ENCODE measurements around the gene BMPR1B. TPM values are rescaled to one million over a fixed set of nuclear protein-coding genes. Genes with fewer than 3 reads are reported as not detected.
A peak's percentile ranks its signal among the peaks of the same experiment; 100 is the strongest.
"Not testable (repeated sequence)": the region's sequence is repeated elsewhere in the genome, so short reads cannot be mapped to it uniquely, and the experiment has no call there.

The BMPR1B gene
- total RNA-seq, 1 experiment from 2014 or later, result 0.27 TPM

DNA sequence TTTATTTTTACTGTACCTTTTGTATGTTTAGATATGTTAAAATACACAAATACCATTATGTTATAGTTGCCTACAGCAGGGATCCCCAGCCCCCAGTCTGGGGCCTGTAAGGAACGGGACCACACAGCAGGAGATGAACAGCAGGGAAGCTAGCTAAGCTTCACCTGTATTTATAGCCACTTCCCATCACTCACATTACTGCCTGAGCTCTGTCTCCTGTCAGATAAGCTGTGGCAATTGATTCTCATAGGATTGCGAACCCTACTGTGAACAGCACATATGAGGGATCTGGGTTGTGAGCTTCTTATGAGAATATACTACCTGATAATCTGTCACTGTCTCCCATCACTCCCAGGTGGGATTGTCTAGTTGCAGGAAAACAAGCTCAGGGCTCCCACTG lies 73.9 kb downstream of the BMPR1B start:
- DNase-seq (ENCODE audit: extremely low read depth, low read depth), result no peak

DNA sequence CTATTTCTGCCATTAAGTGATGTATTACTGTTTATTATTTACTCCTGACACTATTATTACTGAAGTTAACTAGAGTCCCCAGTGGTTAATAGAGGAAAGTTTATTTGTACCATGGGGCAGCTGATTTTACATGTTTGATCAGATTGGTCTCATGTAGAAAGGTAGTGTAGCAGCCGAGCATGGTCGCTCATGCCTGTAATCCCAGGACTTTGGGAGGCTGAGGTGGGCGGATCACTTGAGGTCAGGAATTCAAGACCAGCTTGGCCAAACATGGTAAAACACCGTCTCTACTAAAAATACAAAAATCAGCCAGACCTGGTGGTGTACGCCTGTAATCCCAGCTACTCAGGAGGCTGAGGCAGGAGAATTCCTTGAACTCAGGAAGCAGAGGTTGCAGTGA lies 74.6 kb downstream of the BMPR1B start:
- not testable (repeated sequence) for DNase-seq (ENCODE audit: extremely low read depth, low read depth)

DNA sequence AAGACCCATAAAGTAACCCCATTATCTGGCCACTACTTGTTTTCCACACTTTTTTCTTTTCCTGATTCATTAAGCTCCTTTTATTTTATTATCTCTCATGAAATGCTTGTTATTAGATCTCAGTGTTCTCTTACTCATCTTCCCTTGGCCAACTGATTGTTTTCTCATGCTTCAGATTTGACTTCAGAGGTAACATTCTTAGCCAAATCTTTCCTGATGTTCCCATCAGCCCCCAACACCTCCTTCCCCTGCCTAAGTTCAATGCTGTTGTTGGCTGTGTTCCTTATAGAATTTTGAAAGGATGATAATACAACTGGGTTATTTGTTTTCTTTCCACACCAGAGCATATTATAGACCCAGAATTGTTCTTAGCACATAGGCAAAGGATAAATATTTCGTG lies 75.6 kb downstream of the BMPR1B start:
- no peak for DNase-seq (ENCODE audit: extremely low read depth, low read depth)

DNA sequence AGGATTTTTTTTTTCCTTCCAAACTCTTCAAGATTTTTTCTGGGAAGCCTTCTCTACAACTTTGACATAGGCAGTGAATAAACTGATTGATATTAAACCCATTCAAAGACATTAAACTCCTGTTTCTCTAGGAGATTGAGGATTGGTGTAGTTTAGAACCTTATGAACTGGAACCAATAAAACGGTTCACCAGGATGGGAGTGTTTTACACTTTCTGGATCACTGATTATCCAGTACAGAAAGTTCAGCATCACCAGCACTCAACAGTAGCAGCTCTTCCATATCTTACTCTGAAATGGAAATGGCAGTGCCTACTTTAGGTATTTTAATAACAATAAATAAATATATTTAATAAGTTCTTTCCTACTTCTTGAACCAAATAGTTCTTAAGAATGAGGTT lies 76.7 kb downstream of the BMPR1B start:
- no peak for DNase-seq (ENCODE audit: extremely low read depth, low read depth)

DNA sequence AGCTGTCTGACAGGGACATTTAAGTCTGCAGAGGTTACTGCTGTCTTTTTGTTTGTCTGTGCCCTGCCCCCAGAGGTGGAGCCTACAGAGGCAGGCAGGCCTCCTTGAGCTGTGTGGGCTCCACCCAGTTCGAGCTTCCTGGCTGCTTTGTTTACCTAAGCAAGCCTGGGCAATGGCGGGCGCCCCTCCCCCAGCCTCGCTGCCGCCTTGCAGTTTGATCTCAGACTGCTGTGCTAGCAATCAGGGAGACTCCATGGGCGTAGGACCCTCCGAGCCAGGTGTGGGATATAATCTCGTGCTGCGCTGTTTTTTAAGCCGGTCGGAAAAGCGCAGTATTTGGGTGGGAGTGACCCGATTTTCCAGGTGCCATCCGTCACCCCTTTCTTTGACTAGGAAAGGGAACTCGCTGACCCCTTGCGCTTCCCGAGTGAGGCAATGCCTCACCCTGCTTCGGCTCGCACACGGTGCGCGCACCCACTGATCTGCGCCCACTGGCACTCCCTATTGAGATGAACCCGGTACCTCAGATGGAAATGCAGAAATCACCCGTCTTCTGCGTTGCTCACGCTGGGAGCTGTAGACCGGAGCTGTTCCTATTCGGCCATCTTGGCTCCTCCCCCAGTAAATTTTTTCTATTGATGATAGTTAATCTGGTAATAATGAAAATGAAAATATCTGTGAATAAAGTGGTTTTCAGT lies 83.6 kb downstream of the BMPR1B start:
- DNase-seq (ENCODE audit: extremely low read depth, low read depth), result peak; percentile 20

DNA sequence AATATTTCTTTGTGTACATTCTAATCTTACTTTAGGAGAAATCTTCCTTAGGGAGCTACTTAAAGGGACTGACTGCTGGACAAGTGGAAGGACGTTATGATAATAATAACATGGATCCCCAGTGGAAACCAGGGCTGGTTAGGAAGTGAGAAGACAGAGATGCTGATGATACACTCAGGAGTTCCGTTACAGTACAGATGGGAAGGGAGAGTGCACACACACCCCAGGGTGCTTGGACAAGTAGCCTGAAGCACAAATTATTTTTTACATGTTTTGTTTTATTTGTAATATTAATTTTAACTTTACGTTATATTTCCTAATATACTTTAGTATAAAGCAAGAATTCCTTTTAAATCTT lies 84.1 kb downstream of the BMPR1B start:
- no peak for DNase-seq (ENCODE audit: extremely low read depth, low read depth)

DNA sequence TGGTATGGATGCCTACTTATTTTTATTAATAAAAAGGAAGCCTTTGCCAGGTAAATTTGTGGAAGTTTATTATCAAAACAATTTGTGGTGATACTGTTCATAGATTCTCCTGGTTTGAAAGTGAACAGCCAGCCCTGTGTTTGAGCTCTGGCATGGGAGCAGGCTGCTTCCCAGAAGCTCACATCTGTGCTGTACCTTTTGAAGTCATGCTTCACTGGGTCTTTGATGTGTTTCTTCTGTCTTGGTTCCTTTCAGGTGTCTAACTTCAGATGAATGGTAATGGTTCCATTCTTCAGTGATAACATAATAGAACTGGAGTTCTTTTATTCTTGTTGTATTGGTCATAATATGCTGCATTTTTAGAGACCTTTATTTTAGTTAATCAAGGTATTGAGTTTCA lies 85.5 kb downstream of the BMPR1B start:
- DNase-seq (ENCODE audit: extremely low read depth, low read depth), result no peak

DNA sequence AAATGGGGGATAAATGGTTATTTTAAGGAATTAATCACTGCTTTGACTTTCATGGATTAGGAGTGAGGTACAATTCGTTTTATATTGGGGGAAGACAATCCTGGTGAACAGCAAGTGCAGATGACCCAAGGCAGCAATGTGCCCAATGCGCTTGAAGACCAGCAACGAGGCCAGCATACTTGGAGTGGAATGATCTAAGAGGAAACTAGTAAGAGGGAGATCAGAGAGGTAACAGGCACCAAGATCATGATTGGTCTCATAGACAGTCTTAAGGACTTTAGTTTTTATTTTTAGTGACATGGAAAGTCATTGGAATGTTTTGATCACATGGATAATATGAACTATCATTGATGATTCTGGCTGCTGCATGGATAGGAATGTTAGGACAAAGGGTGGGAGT lies 90.6 kb downstream of the BMPR1B start:
- no peak for DNase-seq (ENCODE audit: extremely low read depth, low read depth)

DNA sequence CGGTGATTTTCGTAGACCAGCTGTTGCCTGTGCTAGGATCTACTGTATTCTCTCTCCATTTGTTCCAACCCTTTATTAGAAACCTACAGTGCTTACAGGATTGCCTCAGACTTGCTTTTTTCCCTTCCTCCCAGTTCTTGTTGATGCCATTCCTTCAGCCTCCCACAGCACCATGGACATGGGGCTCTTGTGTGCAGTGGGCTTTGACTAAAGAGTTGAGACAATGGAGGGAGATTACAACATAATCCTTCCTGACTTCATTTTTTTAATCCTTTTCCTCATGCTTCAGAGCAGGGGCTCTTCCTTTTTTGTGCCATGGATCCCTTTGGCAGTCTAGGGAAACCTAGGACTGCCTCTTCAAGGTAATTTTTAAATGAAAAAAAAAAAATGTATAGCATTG lies 92.1 kb downstream of the BMPR1B start:
- DNase-seq (ENCODE audit: extremely low read depth, low read depth), result no peak

DNA sequence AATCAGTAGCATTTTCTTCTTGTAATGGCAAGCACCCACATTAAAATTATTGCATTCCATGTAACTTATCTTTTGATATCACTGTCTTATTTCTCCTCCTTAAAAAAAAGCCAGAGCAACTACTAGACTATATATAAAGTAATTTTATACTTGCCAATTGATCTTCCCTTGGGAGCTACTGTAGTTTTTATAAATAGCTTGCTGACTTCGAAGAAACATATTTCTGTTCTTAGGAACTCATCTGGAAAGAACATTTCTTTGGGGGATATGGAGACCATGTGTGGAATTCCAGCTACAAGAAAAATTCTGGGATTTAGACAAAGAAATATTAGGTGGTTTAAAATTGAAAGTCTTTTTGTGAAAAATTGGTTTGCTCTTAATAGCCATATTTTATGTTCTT lies 94.9 kb downstream of the BMPR1B start:
- no peak for DNase-seq (ENCODE audit: extremely low read depth, low read depth)

DNA sequence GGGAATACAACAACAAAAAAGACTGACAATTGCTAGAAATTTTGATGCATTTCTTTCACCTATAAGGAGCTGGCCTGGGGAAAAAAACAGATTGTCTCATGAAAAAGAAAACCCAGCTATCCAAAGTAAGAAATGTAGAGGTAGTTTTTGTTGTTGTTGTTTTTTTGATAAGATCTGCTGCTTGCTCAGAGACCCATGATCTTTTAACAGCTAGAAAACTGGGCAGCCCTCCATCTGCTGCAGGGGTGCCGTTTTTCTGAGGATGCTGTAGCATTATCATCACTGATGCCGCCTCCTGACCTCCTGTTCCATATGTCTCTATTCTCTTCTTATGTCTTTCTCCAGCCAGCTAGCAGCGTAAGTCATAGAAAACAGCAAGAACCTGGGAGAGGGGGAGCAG lies 98.3 kb downstream of the BMPR1B start:
- no peak for DNase-seq (ENCODE audit: extremely low read depth, low read depth)

DNA sequence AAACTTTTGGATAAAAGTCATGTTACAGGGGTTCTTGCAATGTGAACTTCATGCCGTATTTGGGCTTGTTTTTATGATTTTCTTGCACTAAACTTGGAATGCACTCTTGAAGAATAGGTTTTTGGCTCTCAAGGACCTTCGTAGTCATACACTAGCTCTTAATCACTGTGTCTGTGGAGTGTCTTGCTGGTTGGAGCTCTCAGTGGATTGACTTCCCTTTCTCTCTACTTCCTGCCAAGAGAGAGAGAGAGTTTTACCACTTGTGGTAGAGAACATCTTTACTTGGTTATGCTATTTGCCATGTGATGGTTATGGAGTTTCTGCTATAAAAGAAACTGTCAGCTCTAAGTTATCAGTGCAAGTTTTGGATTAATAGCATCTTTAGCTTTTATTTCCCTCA lies 112.4 kb downstream of the BMPR1B start:
- no peak for DNase-seq (ENCODE audit: extremely low read depth, low read depth)

DNA sequence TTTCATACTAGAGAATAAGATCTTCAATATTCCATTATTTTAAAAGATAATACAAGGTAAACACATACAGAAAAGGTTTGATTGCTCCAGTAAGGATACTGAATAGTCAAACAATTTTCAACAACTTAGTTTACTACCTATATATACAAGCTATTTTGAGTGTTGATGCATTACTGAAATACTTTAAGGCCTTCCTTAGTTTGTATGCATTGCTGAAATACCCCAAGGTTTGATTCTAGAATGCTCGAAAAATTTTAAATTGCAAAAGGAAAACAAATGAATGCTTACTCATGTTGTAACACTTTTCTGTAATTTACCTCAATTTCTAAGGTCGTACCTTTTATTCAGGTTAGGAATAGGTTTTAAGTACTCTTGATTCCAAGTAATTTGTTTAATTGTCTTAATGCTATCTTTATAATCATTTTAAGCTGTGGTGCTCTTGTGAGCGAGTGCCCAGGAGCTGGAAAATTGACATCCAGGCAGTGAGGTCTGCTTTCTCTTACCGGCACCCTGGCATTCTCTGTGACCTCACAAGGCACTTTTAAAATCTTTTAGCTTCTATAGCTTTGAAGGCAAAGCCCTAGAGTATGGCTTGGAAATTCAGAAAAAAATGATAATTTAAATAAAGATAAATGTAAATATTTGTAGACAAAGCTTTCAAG lies 114.0 kb downstream of the BMPR1B start:
- DNase-seq (ENCODE audit: extremely low read depth, low read depth), result no peak

DNA sequence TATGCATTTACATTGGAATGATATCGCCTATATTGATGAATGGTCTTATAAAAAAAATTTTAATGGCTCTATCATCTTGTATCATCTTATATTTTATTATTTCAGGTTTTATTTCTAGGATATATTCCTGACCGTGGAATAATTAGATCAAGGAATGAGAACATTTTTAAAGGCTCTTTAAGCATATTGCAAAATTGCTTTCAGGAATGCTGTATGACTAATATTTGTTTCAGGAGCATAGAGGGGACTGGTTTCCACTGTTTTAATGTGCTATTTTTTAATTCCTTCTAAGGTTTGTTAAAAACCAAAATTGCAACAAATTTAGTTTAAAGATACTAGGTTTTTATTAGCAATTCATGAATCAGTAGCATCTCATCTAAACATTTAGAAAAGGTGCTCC lies 120.2 kb downstream of the BMPR1B start:
- no peak for DNase-seq (ENCODE audit: extremely low read depth, low read depth)

DNA sequence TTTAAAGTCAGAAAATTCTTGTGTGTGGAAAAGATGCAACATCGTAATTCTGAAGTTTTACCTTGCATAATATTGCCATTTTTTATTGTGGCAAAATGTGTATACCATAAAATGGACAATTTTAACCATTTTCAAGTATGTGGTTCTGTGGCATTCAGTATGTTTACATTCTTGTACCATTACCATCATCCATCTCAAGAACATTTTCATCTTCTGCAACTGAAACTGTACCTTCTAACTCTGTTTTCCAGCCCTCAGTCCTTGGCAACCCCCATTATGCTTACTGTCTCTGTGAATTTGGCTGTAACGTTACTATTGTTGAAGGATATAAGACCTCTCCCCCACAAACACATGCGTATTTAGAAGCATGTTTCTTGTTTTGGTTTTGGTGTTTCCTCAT lies 123.2 kb downstream of the BMPR1B start:
- no peak for DNase-seq (ENCODE audit: extremely low read depth, low read depth)

DNA sequence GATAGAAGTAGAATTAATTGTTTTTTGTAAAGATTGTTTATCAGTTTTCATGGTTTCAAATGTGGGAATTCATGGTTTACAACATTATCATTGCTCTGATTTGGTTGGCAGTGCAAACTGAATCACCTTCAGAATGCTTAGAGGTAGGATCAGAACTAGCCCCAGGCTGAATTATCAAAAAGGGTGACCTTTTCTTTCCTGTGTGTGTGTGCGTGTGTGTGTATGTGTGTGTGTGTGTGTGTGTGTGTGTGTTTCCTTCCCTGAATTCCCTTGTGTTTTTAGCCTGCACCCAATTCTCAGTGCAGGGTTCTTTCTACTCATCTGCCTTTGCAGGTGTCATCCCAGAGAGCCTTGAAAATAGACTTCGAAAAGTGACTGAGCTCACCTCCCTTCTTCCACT lies 125.0 kb downstream of the BMPR1B start:
- DNase-seq (ENCODE audit: extremely low read depth, low read depth), result no peak

DNA sequence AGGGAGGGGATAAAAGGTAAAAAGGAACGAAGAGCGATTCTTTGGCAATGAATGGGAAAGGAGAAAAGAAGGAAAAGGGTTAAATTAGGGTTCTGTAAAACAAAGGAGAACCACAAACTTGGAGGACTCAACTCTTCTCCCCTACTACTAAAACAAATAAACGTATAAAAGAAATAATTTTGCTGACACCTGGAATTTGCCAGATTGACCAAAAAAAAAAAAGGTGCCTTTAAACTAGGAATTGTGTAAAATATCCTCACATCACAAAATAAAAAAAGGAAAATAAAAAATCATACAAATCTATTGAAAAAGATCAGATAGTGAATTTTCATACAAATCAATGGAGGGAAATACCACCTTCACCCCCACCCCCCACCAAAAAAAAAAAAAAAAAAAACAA lies 129.3 kb downstream of the BMPR1B start:
- no peak for DNase-seq (ENCODE audit: extremely low read depth, low read depth)

DNA sequence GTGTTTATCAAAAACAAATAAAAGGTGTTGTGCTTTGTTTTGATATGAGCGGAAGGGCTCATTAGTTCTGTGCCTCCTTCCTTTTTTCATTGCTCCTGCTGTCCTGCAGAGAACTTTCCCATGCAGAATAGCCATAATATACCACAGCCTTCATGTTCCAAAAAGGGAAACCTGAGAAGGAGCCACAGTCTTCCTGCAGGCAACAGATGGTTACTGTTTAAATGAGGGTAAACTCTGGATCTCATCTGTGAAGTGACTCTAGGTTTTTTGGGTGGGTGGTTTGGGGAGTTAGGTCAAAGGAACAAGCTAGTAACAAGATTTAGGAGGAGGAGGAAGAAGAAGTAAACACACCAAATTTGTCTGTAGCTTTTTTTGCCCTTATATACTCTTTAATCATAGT lies 131.8 kb downstream of the BMPR1B start:
- no peak for DNase-seq (ENCODE audit: extremely low read depth, low read depth)

DNA sequence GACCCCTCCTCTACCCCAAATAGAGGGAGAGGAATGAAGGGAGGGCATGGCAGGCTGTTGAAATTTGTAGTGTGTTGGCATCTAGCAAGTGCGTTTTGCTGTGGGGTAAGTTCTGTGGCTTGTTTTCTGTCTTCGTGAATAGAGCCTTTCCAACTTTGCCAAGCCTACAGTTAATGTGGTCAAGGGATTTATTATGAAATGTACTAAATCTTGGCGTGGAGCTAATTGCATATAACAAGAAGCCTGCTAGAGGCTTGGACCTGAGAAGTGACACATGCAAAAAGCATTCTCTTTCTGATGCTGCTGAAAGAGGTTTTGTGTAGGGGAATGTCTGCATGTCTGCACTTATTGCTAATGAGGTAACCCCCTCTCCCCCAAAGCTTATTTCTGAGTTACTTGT lies 132.2 kb downstream of the BMPR1B start:
- DNase-seq (ENCODE audit: extremely low read depth, low read depth), result no peak

DNA sequence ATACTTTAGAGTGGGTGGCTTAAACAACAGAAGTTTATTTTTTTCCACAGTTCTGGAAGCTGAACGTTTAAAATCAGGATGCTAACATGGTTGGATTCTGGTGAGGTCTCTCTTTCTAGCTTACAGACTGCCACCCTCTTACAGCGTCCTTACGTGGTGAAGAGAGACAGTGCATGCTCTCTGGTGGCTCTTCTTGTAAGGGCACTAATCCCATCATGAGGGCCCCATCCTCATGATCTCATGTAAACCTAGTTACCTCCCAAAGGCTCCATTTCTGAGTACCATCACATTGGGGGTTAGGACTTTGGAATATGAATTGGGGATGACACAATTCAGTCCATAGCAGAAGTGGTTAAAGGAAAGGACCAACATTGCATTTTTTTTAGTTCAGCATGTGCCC lies 132.8 kb downstream of the BMPR1B start:
- DNase-seq (ENCODE audit: extremely low read depth, low read depth), result no peak

DNA sequence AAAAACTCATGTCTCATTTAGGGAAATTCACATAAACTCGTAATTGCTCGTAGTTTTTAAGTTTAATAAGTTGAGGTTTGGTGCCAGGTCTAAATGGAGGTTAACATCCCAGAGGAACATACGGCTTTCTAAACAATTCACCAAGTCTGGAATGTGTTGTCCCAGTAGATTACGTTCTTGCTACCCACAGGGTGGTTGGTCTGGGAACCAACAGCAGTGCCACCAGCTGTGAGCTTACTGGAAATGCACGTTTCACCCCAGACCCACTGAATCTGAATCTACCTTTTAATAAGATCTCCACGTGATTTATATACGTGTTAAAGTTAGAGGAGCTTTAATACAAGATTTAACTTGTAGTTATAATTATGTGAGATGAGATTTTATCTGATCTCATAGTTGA lies 134.3 kb downstream of the BMPR1B start:
- no peak for DNase-seq (ENCODE audit: extremely low read depth, low read depth)

DNA sequence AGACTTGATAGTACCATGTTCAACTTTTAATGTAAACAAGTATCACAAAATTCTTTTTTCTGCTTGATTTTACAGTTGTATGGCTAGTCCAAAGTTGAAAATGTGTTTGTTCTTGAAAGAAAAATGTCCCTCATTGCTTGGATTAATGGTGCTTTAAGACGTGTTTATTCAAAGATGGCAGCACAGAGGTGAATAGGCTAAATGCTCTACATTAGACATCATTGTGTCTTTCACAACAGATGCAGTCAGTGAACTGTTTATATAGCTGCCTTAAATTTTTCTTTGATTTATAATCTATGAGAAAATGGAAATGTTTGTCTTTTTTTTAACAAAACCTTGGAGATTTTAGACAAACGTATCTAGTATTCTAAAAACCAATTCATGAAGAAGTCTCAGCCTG lies 137.3 kb downstream of the BMPR1B start:
- DNase-seq (ENCODE audit: extremely low read depth, low read depth), result no peak

DNA sequence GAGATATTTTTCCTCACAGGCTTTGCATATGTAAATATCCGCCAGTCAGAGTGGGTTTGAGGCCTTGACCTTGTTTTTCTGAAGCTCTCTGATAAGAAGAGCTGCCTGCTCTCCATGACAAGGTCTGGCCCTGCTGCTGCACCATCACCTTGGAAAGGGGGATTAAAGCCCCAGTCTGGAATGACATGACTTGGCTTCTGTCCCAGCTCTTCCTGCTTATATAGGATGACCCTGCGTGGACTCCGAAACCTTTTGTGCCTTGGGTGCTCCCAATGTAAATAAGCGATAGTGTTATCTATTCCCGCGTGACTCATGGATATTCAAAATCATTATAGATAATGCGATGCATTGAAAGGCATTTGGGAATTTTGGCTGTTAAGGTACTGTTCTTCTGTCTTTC lies 139.3 kb downstream of the BMPR1B start:
- no peak for DNase-seq (ENCODE audit: extremely low read depth, low read depth)
